22Rv1 (cell line): ENCODE measurements around the gene ADAM8.
A peak's percentile ranks its signal among the peaks of the same experiment; 100 is the strongest.

Source experiments
- H3K27ac ChIP-seq: fragments of 450-650 bp; 2 replicates; pipeline ENCODE4 v1.5.1; 2017
- ZFX ChIP-seq: fragments of 450-650 bp; IDR thresholded peaks from 2 replicates; pipeline ENCODE4 v1.6.1; 2017; ENCODE audit warnings: antibody characterized with exemption, borderline replicate concordance
- TF ChIP-seq, protein P1 (sequence below): fragments of 450-650 bp; IDR thresholded peaks from 2 replicates; pipeline ENCODE4 v1.5.1; 2017; ENCODE audit warnings: mild to moderate bottlenecking

Gene ADAM8

DNA sequence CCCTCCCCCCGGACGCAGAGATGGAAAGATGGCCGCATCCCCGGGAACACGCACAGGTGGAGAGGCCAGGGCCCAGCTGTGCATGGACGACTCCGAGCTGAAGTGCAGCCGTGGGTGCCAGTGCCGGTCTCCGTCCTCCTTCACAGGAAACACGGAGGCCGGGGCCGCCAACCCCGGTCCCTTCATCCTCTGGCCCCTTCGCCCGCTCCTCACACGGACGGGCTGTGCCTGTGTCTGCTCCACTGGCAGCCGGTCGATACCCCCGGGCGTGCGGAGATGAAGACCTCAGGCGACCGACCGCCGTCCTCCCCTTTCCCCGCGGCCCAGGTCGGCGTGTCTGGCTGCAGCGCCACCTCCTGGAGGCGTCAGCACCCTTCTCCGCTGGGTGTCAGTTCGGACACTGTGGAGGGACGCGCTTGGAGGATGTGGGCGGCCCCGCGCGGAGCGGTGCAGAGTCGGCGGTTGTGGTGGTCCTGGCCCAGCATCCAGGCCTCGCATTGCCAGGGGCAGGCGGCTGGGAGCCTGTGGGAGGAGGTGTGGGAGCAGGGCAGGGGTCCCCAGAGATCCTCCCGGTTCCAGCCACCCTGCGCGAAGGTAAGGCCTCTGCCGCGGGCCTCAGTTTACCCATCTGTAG is 41.9 kb upstream of the ADAM8 start:
- TF ChIP-seq, protein P1, sequence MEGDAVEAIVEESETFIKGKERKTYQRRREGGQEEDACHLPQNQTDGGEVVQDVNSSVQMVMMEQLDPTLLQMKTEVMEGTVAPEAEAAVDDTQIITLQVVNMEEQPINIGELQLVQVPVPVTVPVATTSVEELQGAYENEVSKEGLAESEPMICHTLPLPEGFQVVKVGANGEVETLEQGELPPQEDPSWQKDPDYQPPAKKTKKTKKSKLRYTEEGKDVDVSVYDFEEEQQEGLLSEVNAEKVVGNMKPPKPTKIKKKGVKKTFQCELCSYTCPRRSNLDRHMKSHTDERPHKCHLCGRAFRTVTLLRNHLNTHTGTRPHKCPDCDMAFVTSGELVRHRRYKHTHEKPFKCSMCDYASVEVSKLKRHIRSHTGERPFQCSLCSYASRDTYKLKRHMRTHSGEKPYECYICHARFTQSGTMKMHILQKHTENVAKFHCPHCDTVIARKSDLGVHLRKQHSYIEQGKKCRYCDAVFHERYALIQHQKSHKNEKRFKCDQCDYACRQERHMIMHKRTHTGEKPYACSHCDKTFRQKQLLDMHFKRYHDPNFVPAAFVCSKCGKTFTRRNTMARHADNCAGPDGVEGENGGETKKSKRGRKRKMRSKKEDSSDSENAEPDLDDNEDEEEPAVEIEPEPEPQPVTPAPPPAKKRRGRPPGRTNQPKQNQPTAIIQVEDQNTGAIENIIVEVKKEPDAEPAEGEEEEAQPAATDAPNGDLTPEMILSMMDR: peak; percentile 94
- no peak for TF ChIP-seq ZFX
- H3K27ac ChIP-seq: peak overlapping the region; percentile 52

DNA sequence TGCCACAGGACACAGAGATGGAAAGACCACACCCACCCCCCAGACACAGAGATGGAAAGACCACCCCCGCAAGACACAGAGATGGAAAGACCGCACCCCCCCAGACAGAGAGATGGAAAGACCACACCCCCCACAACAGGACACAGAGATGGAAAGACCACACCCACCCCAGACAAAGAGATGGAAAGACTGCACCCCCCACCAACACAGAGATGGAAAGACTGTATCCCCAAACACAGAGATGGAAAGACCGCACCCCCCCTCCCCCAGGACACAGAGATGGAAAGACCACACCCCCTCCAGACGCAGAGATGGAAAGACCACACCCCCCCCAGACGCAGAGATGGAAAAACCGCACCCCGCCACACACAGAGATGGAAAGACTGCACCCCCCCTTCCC is 40.1 kb upstream of the ADAM8 start:
- TF ChIP-seq, protein P1: no peak
- TF ChIP-seq ZFX: no peak
- no peak overlapping the region for H3K27ac ChIP-seq

DNA sequence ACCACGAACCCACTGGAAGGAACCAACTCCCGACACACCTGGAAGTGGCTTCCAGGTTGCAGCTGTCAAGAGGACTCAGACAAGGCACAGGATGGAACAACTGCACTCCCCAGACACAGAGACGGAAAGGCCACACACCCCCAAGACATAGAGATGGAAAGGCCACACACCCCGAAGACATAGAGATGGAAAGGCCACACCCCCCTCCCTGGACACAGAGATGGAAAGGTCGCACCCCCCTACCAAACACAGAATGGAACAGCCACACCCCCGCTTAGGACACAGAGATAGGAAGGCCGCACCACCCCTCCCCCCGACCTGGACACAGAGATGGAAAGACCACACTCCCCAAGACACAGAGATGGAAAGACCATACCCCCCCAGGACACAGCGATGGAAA is 39.6 kb upstream of the ADAM8 start:
- H3K27ac ChIP-seq: 0 out of 2 replicates have a peak overlapping the region, but pooled peaks have one; percentile 8

DNA sequence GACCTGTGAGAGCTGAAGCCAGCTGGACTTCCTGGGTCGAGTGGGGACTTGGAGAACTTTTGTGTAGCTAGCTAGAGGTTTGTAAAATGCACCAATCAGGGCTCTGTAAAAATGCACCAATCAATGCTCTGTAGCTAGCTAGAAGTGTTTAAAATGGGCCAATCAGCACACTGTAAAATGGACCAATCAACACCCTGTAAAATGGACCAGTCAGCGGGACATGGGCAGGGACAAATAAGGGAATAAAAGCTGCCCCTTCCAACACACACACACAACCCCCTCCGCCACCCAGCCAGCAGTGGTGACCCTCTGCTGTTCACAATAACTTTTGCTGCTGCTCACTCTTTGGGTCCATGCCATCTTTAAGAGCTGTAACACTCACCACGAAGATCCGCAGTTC is 39.2 kb upstream of the ADAM8 start:
- TF ChIP-seq, protein P1: no peak
- TF ChIP-seq ZFX: no peak
- H3K27ac ChIP-seq: peak overlapping the region; percentile 8; the same call in 1 of the 2 replicates

More for the DNA sequence above, 39.6 kb upstream of the ADAM8 start:
- TF ChIP-seq, protein P1: no peak
- TF ChIP-seq ZFX: no peak

DNA sequence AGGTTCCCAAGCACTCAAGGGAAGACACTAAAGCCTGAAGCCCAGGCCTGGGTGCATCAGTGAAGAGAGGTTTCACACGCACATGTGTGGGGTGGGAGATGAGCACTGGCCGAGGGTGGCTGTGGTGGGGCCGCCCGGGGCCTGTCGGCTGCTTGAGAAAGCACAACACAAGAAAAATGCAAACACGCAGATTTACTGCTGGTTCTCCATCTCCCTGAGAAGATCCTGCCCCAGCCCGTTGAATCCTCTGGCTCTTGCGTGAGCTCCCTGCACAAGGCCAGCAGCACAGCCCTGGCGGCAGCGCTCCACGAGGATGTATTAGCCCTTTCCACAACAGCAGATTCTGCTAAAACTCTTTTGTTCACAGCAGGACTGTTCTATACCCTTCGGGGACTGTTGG is 38.2 kb upstream of the ADAM8 start:
- no peak overlapping the region for H3K27ac ChIP-seq
- no peak for TF ChIP-seq ZFX
- TF ChIP-seq, protein P1: no peak

DNA sequence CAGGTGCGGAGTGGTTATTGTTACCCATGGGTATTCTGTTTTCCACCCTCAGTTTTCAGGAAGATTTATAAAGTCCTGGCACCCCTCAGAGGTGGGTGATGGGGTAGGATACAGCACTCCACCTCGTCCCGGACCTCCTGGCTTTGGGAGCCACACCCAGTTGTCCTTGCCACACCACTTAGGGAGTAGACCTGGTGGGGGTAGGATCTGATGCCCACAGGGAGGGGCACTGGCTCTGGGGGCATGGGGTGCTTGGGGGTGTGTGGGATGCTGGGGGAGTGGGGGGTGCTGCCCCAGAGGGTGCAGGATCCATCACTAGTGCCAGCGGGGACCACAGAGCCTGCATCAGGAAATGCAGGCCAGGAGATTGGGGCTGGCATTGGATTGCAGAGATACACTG is 36.5 kb upstream of the ADAM8 start:
- TF ChIP-seq, protein P1: no peak
- no peak for TF ChIP-seq ZFX
- peak overlapping the region; percentile 37 for H3K27ac ChIP-seq

DNA sequence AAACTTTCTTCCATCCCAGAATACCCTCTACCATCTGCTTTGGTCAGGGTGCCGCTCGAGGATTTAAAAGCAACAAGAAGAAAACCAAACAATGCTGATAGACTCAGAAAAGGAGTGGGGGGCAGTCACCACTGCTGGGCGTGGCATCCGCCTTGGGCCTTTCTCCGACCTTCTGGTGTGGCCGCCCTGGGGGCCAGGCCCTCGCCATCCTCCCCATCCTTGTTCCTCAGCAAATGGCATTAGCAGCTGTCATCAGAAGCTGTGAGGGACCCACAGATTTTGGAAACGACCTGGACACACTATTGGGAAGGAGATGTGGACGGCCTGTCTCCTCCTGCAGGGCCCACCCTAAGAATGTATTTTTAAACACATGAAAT is 36.1 kb upstream of the ADAM8 start:
- H3K27ac ChIP-seq: no peak overlapping the region
- TF ChIP-seq, protein P1: no peak
- TF ChIP-seq ZFX: no peak
